SK-N-MC (cell line): ENCODE results near the gene PEX14.

ENCODE experiments used
- EZH2 ChIP-seq: fragments of 200-600 bp; sonication (generic); IDR thresholded peaks from one replicate; pipeline ENCODE4 v1.6.1; 2017; ENCODE audit warnings: antibody characterized with exemption
- POLR2AphosphoS5 ChIP-seq: IDR thresholded peaks from 2 replicates; pipeline ENCODE4 v1.6.1; 2012; ENCODE audit warnings: mild to moderate bottlenecking, low read depth, low read length, borderline replicate concordance

DNA sequence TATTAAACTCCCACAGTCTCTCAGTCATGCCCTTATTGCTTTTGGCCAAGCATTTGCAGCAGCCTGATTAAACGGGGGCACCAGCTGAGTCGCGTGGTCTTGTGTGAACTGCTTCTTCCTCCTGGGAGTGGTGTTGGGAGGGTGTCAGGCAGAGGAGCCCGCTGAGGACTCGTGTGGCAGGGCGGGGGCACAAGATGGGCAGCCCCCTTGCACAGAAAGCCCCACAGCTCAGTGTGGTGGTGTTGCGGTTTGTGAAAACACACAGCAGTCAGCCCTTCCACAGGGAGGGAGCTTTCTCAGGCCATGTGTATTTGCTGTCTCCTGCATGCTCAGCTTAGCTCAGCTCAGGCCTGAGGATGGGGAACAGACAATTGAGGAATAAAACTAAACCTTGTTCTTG, 22.4 kb downstream of the PEX14 start:
- TF ChIP-seq POLR2AphosphoS5, result no peak
- TF ChIP-seq EZH2, result no peak
